CD4-positive, alpha-beta T cell treated with Interleukin-21 for 1 hour (primary cell): ENCODE measurements around the gene PP2D1.
A peak's percentile ranks its signal among the peaks of the same experiment; 100 is the strongest.
"Not testable (repeated sequence)": the region's sequence is repeated elsewhere in the genome, so short reads cannot be mapped to it uniquely, and the experiment has no call there.

ENCODE experiments used
- DNase-seq: peaks from one replicate; pipeline ENCODE4 v3.0.0-alpha.2; 2020

The PP2D1 gene

GRCh38 chr3:19967208-19967607 is 44.9 kb downstream of the PP2D1 start:
- DNase-seq: no peak

- DNase-seq: no peak
Measured at GRCh38 chr3:19961960-19962359, 50.1 kb downstream of the PP2D1 start.

GRCh38 chr3:19960696-19961095 is 51.4 kb downstream of the PP2D1 start:
- DNase-seq: no peak

GRCh38 chr3:19959505-19959904 is 52.6 kb downstream of the PP2D1 start:
- no peak for DNase-seq

GRCh38 chr3:19957354-19957753 is 54.7 kb downstream of the PP2D1 start:
- not testable (repeated sequence) for DNase-seq

- DNase-seq: no peak
Measured at GRCh38 chr3:19954676-19955075, 57.4 kb downstream of the PP2D1 start.

- no peak for DNase-seq
Measured at GRCh38 chr3:19950316-19950715, 61.7 kb downstream of the PP2D1 start.

GRCh38 chr3:19948226-19948591 is 63.9 kb downstream of the PP2D1 start:
- no peak for DNase-seq

GRCh38 chr3:19947549-19948225 is 64.4 kb downstream of the PP2D1 start:
- peak; percentile 70 for DNase-seq

GRCh38 chr3:19946832-19947548 is 65.1 kb downstream of the PP2D1 start, which contains the start of gene RAB5A:
TSS of gene RAB5A (plus strand) at chr3:19947097. CDS start at chr3:19950899, 3,802 bp downstream.
- peak; percentile 98 for DNase-seq

- DNase-seq: peak; percentile 15
Measured at GRCh38 chr3:19945969-19946831, 65.9 kb downstream of the PP2D1 start.

- no peak for DNase-seq
Measured at GRCh38 chr3:19945534-19945933, 66.5 kb downstream of the PP2D1 start.

- no peak for DNase-seq
Measured at GRCh38 chr3:19940643-19941042, 71.4 kb downstream of the PP2D1 start.

GRCh38 chr3:19938295-19938627 is 73.8 kb downstream of the PP2D1 start:
- no peak for DNase-seq

- DNase-seq: no peak
Measured at GRCh38 chr3:19937459-19938294, 74.4 kb downstream of the PP2D1 start.
